Activated B cell treated with CpG ODN at 0.5 μM for 24 hours (primary cell): ENCODE data around the gene UBL4B. TPM values are rescaled to one million over a fixed set of nuclear protein-coding genes. Genes with fewer than 3 reads are reported as not detected.

Experiments
- ATAC-seq: fragments of 200-7000 bp; cut with Tn5 transposase; one replicate; pipeline ENCODE4 v1.10.0; 2021; ENCODE audit warnings: low read depth, mild to moderate bottlenecking, moderate library complexity
- CTCF ChIA-PET: fragments of 350-600 bp; sonication (Branson Sonifier 250); formaldehyde crosslinking; loops from one replicate; lab custom pipeline; 2021; ENCODE audit warnings: antibody characterized with exemption; lab: Charles Lee
- POLR2A ChIA-PET: fragments of 350-600 bp; sonication (Branson Sonifier 250); formaldehyde crosslinking; loops from one replicate; lab custom pipeline; 2021; ENCODE audit warnings: antibody characterized with exemption; lab: Charles Lee
- DNase-seq: peaks from one replicate; pipeline ENCODE4 v3.0.0; 2022
- H3K27ac Mint-ChIP-seq: one replicate; pipeline ENCODE4 v1.8.0; 2020; ENCODE audit warnings: mixed read lengths
- H3K27me3 Mint-ChIP-seq: one replicate; pipeline ENCODE4 v1.8.0; 2021; ENCODE audit warnings: mixed read lengths
- H3K36me3 Mint-ChIP-seq: one replicate; pipeline ENCODE4 v1.8.0; 2021; ENCODE audit warnings: low read depth, mixed read lengths
- H3K4me1 Mint-ChIP-seq: one replicate; pipeline ENCODE4 v1.8.0; 2021; ENCODE audit warnings: mixed read lengths
- H3K4me3 Mint-ChIP-seq: one replicate; pipeline ENCODE4 v1.8.0; 2020; ENCODE audit warnings: mild to moderate bottlenecking, mixed read lengths
- H3K9me3 Mint-ChIP-seq: one replicate; pipeline ENCODE4 v1.8.0; 2020; ENCODE audit warnings: mixed read lengths
- intact Hi-C: fragments of 100-400 bp; cut with micrococcal nuclease; formaldehyde crosslinking; loops from one replicate; pipeline ENCODE4 v1.15.1; 2024
- total RNA-seq: library from RNA; stranded (reverse); gene quantifications from 2 replicates; pipeline ENCODE4 v1.2.3, GENCODE V29; 2022
- TF ChIP-seq, protein P1 (sequence below): fragments of 200-600 bp; IDR thresholded peaks from one replicate; pipeline ENCODE4 v1.8.0; 2022; ENCODE audit warnings: antibody characterized with exemption, mild to moderate bottlenecking

Gene UBL4B
- total RNA-seq, 1 donor from 2014 or later, result not detected

DNA sequence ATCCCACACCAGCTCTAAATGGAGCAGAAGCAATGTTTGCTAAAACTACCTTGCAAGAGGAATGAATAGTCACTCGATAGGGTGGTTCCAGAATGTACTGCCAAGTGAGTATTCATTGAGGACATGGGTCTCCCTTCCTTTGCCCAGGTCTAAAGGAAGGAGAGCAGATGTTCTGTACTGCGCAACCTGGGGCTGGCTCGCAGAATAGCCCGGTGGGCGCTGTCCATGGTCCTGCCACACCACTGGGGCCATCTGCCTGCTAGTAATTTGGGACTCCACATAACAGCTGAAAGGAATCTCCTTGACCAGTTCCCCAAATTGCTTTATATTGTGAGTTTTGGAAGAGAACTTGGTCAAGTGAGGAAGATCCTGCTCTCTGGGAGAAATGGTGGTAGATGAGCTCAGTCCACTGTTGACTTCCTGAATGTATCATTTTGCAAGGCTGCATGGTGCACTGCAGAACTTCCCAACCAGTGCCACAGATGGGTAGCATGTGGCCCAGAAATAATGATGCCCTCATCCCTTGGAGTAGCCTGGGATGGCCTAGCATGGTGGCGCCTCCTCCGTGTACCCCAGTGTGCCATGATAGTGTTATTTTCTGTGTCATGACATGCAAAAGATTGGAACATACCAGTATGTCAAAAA is 43.8 kb downstream of the UBL4B start:
- Mint-ChIP-seq H3K9me3 (no peaks in the 10 kb centered on the region), H3K4me1 (no peaks in the 10 kb centered on the region), H3K27me3 (peaks cover 64% of the 10 kb centered on the region), H3K27ac (no peak overlapping the region), H3K4me3 (no peak overlapping the region), H3K36me3 (no peaks in the 10 kb centered on the region)
- TF ChIP-seq, protein P1, sequence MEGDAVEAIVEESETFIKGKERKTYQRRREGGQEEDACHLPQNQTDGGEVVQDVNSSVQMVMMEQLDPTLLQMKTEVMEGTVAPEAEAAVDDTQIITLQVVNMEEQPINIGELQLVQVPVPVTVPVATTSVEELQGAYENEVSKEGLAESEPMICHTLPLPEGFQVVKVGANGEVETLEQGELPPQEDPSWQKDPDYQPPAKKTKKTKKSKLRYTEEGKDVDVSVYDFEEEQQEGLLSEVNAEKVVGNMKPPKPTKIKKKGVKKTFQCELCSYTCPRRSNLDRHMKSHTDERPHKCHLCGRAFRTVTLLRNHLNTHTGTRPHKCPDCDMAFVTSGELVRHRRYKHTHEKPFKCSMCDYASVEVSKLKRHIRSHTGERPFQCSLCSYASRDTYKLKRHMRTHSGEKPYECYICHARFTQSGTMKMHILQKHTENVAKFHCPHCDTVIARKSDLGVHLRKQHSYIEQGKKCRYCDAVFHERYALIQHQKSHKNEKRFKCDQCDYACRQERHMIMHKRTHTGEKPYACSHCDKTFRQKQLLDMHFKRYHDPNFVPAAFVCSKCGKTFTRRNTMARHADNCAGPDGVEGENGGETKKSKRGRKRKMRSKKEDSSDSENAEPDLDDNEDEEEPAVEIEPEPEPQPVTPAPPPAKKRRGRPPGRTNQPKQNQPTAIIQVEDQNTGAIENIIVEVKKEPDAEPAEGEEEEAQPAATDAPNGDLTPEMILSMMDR, result no peak
- ATAC-seq, result no peak
- ChIA-PET CTCF (no interaction called here), POLR2A (no interaction called here)
- intact Hi-C loops, result no loop called here
- no peak for DNase-seq

DNA sequence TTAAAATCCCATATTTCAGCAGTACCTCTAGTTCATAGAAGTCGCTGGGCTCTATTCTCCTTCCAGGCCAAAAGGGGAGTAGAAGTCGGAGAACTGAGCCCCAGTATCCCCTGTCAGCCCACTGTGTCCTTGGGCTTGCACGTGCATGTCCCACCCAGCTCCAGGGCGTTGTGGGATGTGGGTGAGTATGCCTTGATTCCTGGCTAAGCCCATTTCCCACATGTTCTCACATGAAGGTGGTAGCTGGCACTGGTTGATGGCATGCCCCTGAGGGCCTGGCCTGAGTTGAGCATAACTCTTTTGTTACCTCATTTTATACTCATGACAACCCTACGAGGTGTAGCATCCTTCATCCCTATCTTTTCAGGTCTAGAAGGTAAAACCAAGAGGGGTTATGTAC is 46.0 kb downstream of the UBL4B start:
- no peak for ATAC-seq
- TF ChIP-seq, protein P1, result no peak
- Mint-ChIP-seq H3K9me3 (no peaks in the 10 kb centered on the region), H3K4me3 (no peak overlapping the region), H3K36me3 (no peaks in the 10 kb centered on the region), H3K27me3 (peaks cover 53% of the 10 kb centered on the region), H3K27ac (no peak overlapping the region), H3K4me1 (no peaks in the 10 kb centered on the region)
- intact Hi-C loops, result no loop called here
- CTCF ChIA-PET, result no interaction called here
- POLR2A ChIA-PET, result no interaction called here
- no peak for DNase-seq

DNA sequence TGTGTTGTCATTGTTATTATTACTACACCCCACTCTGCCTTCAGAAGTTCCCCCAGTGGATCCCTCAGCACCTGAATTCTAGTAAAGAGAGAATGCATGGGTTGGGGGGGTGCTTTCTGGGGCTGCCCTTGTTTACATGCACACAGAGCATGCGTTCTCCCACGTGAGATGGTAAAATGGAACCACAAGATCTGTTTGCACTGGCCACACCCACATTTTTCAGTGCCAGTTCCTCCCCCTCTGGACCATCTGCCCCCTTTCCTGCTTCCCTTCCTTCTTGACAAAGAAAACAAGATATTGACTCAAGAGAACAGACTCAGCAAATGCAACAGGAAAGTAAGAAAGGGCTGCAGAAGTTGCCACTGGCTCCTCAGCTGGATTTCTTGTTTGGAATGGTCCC is 46.9 kb downstream of the UBL4B start:
- Mint-ChIP-seq H3K27me3 (peaks cover 55% of the 10 kb centered on the region), H3K4me1 (no peaks in the 10 kb centered on the region), H3K27ac (no peak overlapping the region), H3K36me3 (no peaks in the 10 kb centered on the region), H3K4me3 (no peak overlapping the region), H3K9me3 (no peaks in the 10 kb centered on the region)
- ChIA-PET CTCF (no interaction called here), POLR2A (no interaction called here)
- no peak for ATAC-seq
- TF ChIP-seq, protein P1, result no peak
- DNase-seq, result no peak
- intact Hi-C loops, result no loop called here

DNA sequence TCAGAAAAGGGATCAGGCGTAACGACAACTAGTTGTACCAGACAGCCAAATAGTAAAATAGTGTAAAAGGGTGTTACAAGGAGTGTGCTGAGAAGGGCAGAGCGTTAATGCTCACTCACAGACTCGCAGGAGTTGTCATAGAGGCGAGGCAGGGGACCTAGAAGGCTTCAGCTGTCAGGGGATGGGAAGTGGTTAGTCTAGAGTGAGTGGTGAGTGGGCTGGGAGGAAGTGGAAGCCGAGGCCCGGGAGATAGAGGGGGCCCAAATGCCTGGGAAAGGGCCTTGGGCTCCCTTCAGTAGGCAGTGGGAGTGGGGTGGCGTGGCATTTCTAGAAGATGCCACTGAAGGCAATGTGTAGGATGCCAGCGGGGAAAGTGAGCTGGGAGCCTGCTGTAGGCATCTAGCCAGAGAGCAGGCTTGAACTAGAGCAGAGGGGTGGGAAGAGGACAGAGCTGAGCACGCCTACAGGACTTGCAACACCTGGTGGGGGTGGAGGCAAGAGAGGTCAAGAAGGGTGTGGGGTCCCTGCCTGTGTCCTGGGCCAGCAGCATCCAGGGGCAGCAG is 48.4 kb downstream of the UBL4B start:
- ChIA-PET CTCF (no interaction called here), POLR2A (no interaction called here)
- no peak overlapping the region for H3K27ac Mint-ChIP-seq
- H3K4me3 Mint-ChIP-seq, result no peak overlapping the region
- DNase-seq, result no peak
- no peak for ATAC-seq
- TF ChIP-seq, protein P1, result no peak
- H3K27me3 Mint-ChIP-seq, result peaks cover 43% of the 10 kb centered on the region
- intact Hi-C loops, result no loop called here
- H3K36me3 Mint-ChIP-seq, result no peaks in the 10 kb centered on the region
- no peaks in the 10 kb centered on the region for H3K9me3 Mint-ChIP-seq
- H3K4me1 Mint-ChIP-seq, result no peaks in the 10 kb centered on the region

DNA sequence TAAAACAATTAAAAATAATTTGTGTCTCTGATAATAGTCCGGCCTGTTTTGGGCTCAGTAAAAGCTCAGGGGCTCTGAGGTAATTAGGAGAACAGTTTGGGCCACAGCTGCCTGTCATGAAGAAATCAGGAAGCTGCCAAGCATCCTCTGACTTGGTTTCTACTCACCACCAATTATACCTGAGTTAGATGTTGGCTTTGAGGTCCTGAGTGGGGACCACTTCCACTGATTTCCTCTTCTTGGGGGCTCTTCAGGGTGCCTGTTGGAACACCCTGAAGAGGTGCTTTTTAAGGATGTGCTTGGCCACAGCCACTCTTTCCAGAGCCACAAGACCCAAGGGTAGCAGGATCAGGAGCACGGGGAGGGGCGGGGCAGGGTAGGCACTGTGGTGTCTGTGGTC is 48.9 kb downstream of the UBL4B start:
- CTCF ChIA-PET, result no interaction called here

More for the DNA sequence above, 48.9 kb downstream of the UBL4B start:
- Mint-ChIP-seq H3K9me3 (no peaks in the 10 kb centered on the region), H3K4me3 (no peak overlapping the region), H3K36me3 (no peaks in the 10 kb centered on the region), H3K27ac (no peak overlapping the region), H3K27me3 (peaks cover 42% of the 10 kb centered on the region), H3K4me1 (no peaks in the 10 kb centered on the region)
- ATAC-seq (no peak), DNase-seq (no peak)
- TF ChIP-seq, protein P1, result no peak
- POLR2A ChIA-PET, result no interaction called here
- intact Hi-C loops, result no loop called here
